GM12878 (cell line): ENCODE results near the gene DEF6.

Source experiments
- BHLHE40 ChIP-seq, 2 experiments: fragments of 450-650 bp in 1 of 2; IDR thresholded peaks; 2 replicates each; pipeline ENCODE4 v1.6.1; 2011 to 2017; ENCODE audit warnings: low read depth in 2 of 2, borderline replicate concordance in 1 of 2, improper control_type of control experiment in 1 of 2, low read length in 1 of 2, mild to moderate bottlenecking in 1 of 2
- SP1 ChIP-seq: IDR thresholded peaks from one replicate; pipeline ENCODE4 v1.6.1; 2011; ENCODE audit warnings: low read depth, low read length

GRCh38 chr6:35265523-35265922, 32.1 kb upstream of the DEF6 start:
- TF ChIP-seq BHLHE40 (IDR thresholded peaks at IDR 0.05; ENCODE audit: borderline replicate concordance in 1 of 2, low read depth in 2 of 2, low read length in 1 of 2): no peak
- no peak for TF ChIP-seq SP1
